ENCODE results near the gene PIGQ. TPM values are rescaled to one million over a fixed set of nuclear protein-coding genes. Genes with fewer than 3 reads are reported as not detected.

PIGQ gene
- total and polyA plus RNA-seq, 3 donors from 2014 or later = 80.5 to 123 (median 95.4) TPM

- TF ChIP-seq CTCF (IDR thresholded peaks at IDR 0.05) (no peak), POLR2A (IDR thresholded peaks at IDR 0.05) (no peak)
- Histone ChIP-seq H3K36me3 (ENCODE audit: low read depth, missing control alignments) (no peaks in the 10 kb centered on the region), H3K27me3 (no peaks in the 10 kb centered on the region), H3K27ac (no peak overlapping the region), H3K4me3 (no peak overlapping the region), H3K4me1 (no peaks in the 10 kb centered on the region), H3K9me3 (no peaks in the 10 kb centered on the region)
- no peak for DNase-seq
- intact Hi-C loops (cut with DNase I; ENCODE audit: low total_unique reads) = no loop called here
- 92% methylated on average over 30 of the region's 34 CpGs for WGBS, 2 donors
These were observed 29.8 kb upstream of the PIGQ start for GRCh38 chr16:539901-540530.

GRCh38 chr16:540645-541340 is 29.0 kb upstream of the PIGQ start:
- no peaks in the 10 kb centered on the region for H3K27me3 ChIP-seq
- no peaks in the 10 kb centered on the region for H3K36me3 ChIP-seq (ENCODE audit: low read depth, missing control alignments)
- no peaks in the 10 kb centered on the region for H3K4me1 ChIP-seq
- H3K9me3 ChIP-seq = no peaks in the 10 kb centered on the region
- no peak for TF ChIP-seq POLR2A (IDR thresholded peaks at IDR 0.05)
- no peak for TF ChIP-seq CTCF (IDR thresholded peaks at IDR 0.05)
- no peak overlapping the region for H3K4me3 ChIP-seq
- intact Hi-C loops (cut with DNase I; ENCODE audit: low total_unique reads) = no loop called here
- no peak for DNase-seq
- no peak overlapping the region for H3K27ac ChIP-seq
- WGBS, 2 donors = 69% methylated on average over 7 to 29 of the region's 29 CpGs

- TF ChIP-seq CTCF (IDR thresholded peaks at IDR 0.05) = no peak
- DNase-seq = no peak
- no peaks in the 10 kb centered on the region for H3K36me3 ChIP-seq (ENCODE audit: low read depth, missing control alignments)
- H3K9me3 ChIP-seq = no peaks in the 10 kb centered on the region
- H3K27me3 ChIP-seq = no peaks in the 10 kb centered on the region
- 89 to 93% methylated on average over 14 to 45 of the region's 51 CpGs for WGBS, 2 donors
- intact Hi-C loops (cut with DNase I; ENCODE audit: low total_unique reads) = no loop called here
- H3K4me1 ChIP-seq = no peaks in the 10 kb centered on the region
- no peak overlapping the region for H3K27ac ChIP-seq
- H3K4me3 ChIP-seq = no peak overlapping the region
These were observed 26.2 kb upstream of the PIGQ start for GRCh38 chr16:543301-544164.

- TF ChIP-seq CTCF (IDR thresholded peaks at IDR 0.05) (no peak), POLR2A (IDR thresholded peaks at IDR 0.05) (no peak)
- Histone ChIP-seq H3K9me3 (no peaks in the 10 kb centered on the region), H3K4me1 (no peaks in the 10 kb centered on the region), H3K27me3 (no peaks in the 10 kb centered on the region), H3K27ac (no peak overlapping the region), H3K4me3 (no peak overlapping the region), H3K36me3 (ENCODE audit: low read depth, missing control alignments) (no peaks in the 10 kb centered on the region)
- WGBS, 2 donors = 64 to 86% methylated on average over 28 to 46 of the region's 46 CpGs
- intact Hi-C loops (cut with DNase I; ENCODE audit: low total_unique reads) = no loop called here
- no peak for DNase-seq
These were observed 25.3 kb upstream of the PIGQ start for GRCh38 chr16:544517-544916.

Data from testis (tissue), 3 donors.